ENCODE measurements around the gene LYRM4. TPM values are rescaled to one million over a fixed set of nuclear protein-coding genes. Genes with fewer than 3 reads are reported as not detected.

LYRM4 gene
- total RNA-seq, 4 donors from 2014 or later = 16.9 to 20.9 (median 18.4) TPM

DNA sequence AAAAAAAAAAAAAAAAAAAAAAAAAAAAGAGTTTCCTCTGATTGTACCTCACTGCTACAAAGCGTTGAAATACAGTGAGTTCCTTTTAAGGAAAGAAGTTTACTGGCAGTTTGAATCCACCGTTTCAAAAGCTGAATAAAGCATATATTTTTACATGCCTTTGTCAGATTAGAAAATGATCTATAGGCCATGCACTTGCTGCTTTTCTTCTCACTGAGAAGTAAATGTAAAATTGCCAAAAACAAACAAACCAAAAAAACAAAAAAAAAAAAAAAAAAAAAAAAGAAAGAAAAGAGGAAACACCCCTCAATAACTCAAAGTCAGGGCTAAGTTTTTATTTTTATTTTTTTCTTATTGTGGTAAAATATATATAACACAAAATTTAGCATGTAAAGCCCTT is 81.9 kb downstream of the LYRM4 start:
- no peak for DNase-seq (ENCODE audit: extremely low spot score)
- no peaks in the 10 kb centered on the region for H3K9me3 ChIP-seq
- peaks cover 0 to 4% (median 0%) of the 10 kb centered on the region in 4 donors for H3K4me1 ChIP-seq
- H3K36me3 ChIP-seq = no peaks in the 10 kb centered on the region
- WGBS = 44% methylated on average over 2 of the region's 2 CpGs
- no peaks in the 10 kb centered on the region for H3K27me3 ChIP-seq
- intact Hi-C loops (cut with DNase I) = no loop called here
- H3K27ac ChIP-seq (replicated peaks in 1 of 4) = no peak overlapping the region
- no peak for TF ChIP-seq POLR2A (IDR thresholded peaks at IDR 0.05; ENCODE audit: low read depth)
- H3K4me3 ChIP-seq = no peak overlapping the region

DNA sequence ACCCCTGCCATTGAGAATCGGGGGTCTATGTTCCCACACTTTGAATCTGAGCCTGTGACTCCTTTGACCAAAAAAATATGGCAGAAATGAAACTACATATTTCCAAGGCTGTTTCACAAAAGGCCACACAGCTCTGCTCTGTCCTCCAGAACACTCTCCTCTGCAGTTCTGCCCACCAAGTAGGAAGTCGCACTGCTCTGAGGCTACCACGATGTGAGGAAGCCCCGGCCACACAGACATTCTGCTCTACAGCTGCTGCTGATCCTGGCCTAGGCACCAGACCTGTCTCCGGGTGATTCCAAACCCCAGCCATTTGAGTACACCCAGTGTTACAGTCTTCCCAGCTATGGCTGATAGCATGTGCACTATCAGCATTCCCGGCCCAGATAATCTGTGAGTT is 85.1 kb downstream of the LYRM4 start:
- Histone ChIP-seq H3K9me3 (no peaks in the 10 kb centered on the region), H3K27me3 (no peaks in the 10 kb centered on the region), H3K4me1 (peaks cover 0 to 4% (median 0%) of the 10 kb centered on the region in 4 donors), H3K4me3 (no peak overlapping the region), H3K27ac (replicated peaks in 1 of 4) (no peak overlapping the region), H3K36me3 (no peaks in the 10 kb centered on the region)
- intact Hi-C loops (cut with DNase I) = no loop called here
- TF ChIP-seq POLR2A (IDR thresholded peaks at IDR 0.05; ENCODE audit: low read depth) = no peak
- no peak for TF ChIP-seq EP300 (IDR thresholded peaks at IDR 0.05)
- no peak for DNase-seq (ENCODE audit: extremely low spot score)
- WGBS = 86% methylated on average over 6 of the region's 6 CpGs

DNA sequence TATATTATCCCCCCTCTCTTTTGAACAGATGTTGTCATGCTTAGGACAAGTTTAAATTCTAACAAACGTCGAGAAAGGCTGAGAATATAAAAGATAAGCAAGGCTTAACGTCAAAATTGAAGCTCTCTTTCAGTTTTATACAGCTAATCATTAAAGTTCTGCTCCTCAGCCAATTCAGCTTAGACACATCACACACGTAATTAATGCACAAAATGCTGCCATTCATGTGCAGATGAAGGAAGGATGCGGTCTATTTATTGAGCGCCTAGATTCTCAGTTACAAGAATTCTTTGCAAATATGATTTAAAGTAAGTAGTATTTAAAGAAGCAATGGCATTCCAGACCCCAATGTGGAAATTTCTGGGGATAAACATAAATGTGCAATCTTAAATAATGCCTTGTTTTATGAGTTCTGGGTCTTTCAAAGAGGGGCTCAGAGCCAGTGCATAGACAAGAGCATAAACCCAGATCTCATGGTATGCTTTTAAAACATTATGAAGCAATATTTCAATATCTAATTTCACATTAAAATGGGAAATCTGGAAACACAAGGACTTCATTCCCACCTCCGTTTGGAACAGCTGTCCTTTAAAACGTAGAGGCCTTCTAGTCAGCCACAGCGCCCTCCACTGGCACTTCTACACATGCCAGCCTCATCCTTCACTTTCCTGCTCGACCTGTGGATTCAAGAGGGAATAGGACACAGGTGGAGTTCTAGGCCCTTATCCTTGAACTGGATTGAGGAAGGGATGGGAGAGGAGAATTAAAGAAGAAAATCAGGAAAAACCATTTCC is 85.8 kb downstream of the LYRM4 start:
- no peak overlapping the region for H3K4me3 ChIP-seq
- no peaks in the 10 kb centered on the region for H3K9me3 ChIP-seq
- WGBS = 72% methylated on average over 10 of the region's 10 CpGs
- no peaks in the 10 kb centered on the region for H3K27me3 ChIP-seq
- peaks cover 0 to 4% (median 0%) of the 10 kb centered on the region in 4 donors for H3K4me1 ChIP-seq
- intact Hi-C loops (cut with DNase I) = no loop called here
- H3K36me3 ChIP-seq = no peaks in the 10 kb centered on the region
- DNase-seq (ENCODE audit: extremely low spot score) = no peak
- H3K27ac ChIP-seq (replicated peaks in 1 of 4) = no peak overlapping the region
- TF ChIP-seq POLR2AphosphoS5 (IDR thresholded peaks at IDR 0.05) (no peak), EP300 (IDR thresholded peaks at IDR 0.05) (no peak), POLR2A (IDR thresholded peaks at IDR 0.05; ENCODE audit: low read depth) (no peak)
- TF ChIP-seq, protein P1, sequence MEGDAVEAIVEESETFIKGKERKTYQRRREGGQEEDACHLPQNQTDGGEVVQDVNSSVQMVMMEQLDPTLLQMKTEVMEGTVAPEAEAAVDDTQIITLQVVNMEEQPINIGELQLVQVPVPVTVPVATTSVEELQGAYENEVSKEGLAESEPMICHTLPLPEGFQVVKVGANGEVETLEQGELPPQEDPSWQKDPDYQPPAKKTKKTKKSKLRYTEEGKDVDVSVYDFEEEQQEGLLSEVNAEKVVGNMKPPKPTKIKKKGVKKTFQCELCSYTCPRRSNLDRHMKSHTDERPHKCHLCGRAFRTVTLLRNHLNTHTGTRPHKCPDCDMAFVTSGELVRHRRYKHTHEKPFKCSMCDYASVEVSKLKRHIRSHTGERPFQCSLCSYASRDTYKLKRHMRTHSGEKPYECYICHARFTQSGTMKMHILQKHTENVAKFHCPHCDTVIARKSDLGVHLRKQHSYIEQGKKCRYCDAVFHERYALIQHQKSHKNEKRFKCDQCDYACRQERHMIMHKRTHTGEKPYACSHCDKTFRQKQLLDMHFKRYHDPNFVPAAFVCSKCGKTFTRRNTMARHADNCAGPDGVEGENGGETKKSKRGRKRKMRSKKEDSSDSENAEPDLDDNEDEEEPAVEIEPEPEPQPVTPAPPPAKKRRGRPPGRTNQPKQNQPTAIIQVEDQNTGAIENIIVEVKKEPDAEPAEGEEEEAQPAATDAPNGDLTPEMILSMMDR (IDR thresholded peaks at IDR 0.05) = no peak

DNA sequence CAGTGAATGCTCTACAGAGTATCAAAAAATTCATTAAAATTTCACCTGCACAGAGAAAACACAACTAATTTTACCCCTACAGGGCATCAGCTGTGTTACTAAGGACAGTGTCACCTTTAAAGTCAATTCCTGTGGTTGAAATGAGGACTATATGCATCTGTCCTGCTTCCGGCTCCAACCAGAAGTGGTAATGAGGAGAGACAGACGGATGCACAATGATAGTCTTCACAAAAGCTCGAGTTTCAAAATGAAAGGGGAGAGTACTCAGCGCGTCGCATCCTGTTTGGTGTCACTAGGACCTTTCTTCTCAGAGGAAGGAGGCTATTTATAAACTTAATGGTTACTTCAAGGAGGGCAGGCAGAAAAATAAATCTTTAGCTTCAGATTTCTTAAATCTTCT is 86.5 kb downstream of the LYRM4 start:
- H3K4me3 ChIP-seq = no peak overlapping the region
- 54% methylated on average over 6 of the region's 6 CpGs for WGBS
- no peak overlapping the region for H3K27ac ChIP-seq (replicated peaks in 1 of 4)
- intact Hi-C loops (cut with DNase I) = no loop called here
- TF ChIP-seq POLR2AphosphoS5 (IDR thresholded peaks at IDR 0.05) (no peak), EP300 (IDR thresholded peaks at IDR 0.05) (no peak), POLR2A (IDR thresholded peaks at IDR 0.05; ENCODE audit: low read depth) (no peak)
- TF ChIP-seq, protein P1 (IDR thresholded peaks at IDR 0.05) = no peak
- no peaks in the 10 kb centered on the region for H3K36me3 ChIP-seq
- no peaks in the 10 kb centered on the region for H3K27me3 ChIP-seq
- no peaks in the 10 kb centered on the region for H3K9me3 ChIP-seq
- DNase-seq (ENCODE audit: extremely low spot score) = no peak
- H3K4me1 ChIP-seq = peaks cover 0 to 4% (median 0%) of the 10 kb centered on the region in 4 donors

DNA sequence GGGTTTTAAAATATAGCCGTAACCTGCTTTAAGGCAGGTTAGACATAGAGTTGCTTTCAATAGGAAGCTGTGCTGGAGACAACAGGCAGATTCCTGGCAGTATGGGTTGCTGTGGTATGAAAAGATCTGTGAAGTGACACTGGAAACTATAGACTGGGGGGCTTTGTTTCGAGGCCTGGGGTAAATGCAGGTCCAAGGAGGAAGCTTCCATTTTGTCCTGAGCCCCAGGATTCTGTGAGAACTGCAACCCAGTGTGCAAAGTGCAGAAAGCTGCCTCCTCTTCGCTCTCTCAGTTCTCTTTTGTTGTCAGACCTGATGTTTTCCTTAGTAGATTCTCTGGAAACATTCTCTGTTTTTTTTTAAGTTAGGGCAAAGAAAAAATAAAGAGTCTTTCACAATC is 86.9 kb downstream of the LYRM4 start:
- WGBS = 94% methylated on average over 3 of the region's 3 CpGs
- Histone ChIP-seq H3K9me3 (no peaks in the 10 kb centered on the region), H3K27ac (replicated peaks in 1 of 4) (no peak overlapping the region), H3K4me1 (peaks cover 0 to 4% (median 0%) of the 10 kb centered on the region in 4 donors), H3K36me3 (no peaks in the 10 kb centered on the region), H3K27me3 (no peaks in the 10 kb centered on the region), H3K4me3 (no peak overlapping the region)
- TF ChIP-seq EP300 (IDR thresholded peaks at IDR 0.05) = no peak
- TF ChIP-seq, protein P1 (IDR thresholded peaks at IDR 0.05) = no peak
- no peak for TF ChIP-seq POLR2AphosphoS5 (IDR thresholded peaks at IDR 0.05)
- no peak for TF ChIP-seq POLR2A (IDR thresholded peaks at IDR 0.05; ENCODE audit: low read depth)
- intact Hi-C loops (cut with DNase I) = no loop called here
- DNase-seq (ENCODE audit: extremely low spot score) = no peak

Data from esophagus muscularis mucosa (tissue), 4 donors.